HG03159 (cell line): Measurements from ENCODE around the gene ATP10B.

ENCODE experiments used
- ATAC-seq: cut with Tn5 transposase; IDR thresholded peaks from one replicate; pipeline ENCODE4 v1.9.1; 2021; ENCODE audit warnings: mild to moderate bottlenecking, moderate library complexity; ENCODE audit not compliant: unreplicated experiment

The ATP10B gene

DNA sequence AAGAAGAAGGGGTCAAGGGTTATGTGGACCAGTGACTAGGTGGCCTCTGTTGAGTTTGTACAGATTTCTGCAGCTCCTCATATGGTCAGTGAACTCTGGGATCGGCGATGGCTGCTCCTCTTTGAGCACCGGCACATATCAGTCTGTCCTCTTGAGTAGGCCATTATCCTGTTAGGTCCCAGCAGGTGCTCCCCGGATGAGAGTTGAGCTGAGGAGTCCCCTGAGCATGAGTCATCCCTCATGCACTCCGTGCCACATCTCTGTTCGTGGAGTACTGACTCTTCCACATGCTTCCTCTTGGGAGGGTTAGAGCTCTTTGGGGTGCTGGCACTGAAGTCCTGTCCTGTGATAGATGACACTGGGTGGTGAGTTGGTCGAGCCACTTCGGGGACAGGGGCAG is 286.6 kb downstream of the ATP10B start:
- ATAC-seq, result no peak

DNA sequence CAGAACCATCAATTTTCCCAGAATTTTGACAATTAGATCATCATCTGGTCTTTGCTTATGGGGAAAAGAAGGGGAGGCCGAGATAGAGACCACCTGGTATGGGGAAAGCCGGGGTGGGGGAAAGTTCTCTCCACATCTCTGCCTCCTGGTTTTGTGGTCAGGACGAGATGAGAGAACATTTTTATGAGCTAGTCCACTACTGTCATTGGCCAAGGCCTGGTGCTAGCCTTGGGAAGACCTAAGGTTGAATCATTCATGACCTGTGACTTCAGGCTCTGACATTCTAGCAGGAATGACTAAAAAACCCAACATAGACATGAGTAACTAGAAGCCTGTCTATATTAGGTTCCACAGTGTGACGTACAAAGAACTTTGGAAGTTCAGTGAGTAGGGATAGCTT is 295.2 kb downstream of the ATP10B start:
- ATAC-seq, result no peak

DNA sequence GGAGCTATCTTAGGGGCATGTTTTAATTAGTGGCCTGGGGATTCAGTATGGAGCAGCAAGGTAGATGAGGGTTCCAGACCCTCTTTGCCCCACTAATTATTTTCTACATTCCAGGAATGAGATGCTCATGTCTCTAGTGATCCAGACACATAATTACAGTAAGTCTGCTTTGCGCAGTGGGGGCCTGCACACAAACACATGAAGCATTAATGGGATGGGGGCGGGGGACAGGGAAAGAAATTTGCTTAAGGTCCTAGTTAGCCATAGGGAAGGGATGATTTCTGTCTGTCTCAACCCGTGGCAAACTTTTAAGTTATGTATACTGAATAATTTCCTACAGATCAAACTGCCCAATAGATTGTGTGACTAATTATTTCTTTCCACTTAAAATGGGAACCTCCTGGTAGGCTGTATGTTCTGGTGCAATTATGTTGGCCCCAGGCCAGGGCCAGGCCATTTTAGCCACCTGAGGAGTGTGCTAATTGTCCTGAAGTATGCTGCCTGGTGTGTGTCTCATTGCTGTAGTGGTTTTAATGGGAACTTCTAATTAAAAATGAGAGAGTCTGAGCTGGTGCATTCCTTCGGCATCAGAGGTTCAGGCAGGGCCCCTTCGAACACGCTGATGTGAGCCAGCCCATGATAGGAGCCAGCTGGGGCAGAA is 295.9 kb downstream of the ATP10B start:
- ATAC-seq, result no peak

DNA sequence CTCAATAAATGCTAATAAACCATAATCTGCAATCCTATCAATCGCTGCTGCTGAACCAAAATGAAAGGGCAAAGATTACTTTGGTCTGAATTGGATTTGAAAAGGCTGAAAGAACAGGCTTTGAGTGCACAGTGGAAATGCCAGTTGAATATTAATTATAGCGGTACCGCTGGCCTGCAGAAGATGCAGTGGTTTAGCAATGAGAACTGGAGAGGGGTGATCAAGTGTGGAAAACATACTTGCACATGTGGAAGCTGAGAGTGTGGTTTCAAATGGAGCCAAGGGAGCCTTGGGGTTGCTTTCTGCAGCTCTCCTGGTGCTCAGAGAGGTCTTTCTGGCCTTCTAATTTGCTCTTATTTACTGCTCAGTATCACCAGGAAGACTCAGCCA is 296.4 kb downstream of the ATP10B start:
- no peak for ATAC-seq

DNA sequence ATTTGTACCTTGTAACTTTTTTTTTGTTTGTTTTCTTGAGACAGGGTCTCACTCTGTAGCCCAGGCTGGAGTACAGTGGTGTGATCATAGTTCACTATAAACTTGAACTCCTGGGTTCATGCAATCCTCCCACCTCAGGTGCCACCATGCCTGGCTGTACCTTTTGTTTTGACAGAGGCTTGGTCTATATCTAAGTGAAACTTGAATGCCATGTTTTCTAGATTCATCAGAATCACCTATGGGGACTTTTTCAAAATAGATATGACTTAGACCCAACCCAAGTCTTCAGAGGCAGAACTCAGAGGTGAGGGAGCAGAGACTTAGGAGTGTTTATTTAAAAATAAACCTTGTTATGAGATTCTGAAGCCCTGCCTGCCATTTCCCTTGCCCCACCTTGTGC is 301.9 kb downstream of the ATP10B start:
- no peak for ATAC-seq

DNA sequence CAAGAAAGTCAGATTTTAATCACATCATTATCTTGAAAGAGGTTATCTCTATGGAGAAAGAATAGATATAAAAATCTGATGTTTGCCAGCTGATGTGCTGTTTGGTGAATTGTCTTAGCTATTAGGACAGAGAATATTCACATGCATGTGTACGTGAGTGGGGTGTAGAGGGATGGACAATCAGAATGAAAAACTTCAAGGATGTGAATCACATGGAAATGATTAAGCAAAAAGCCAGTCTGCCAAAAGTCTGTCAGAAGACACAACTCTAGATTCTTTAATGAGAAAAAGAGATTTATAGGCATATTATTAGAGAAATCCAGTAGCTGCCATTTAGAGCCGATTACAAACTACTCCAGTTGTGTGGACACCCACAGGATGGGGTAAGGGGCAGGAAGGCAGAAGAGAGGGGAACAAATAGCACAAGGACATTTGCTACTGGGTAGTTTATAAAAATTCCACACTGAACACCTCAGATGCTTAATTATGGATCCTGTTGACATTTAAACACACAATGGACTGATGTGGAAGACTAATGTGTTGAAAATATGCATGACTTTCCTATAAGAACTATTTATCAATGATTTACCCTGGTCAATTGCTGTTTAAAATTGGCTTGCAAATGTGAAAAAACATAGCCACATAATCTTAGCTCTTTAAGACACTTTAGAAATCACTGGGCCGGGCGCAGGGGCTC is 302.9 kb downstream of the ATP10B start:
- no peak for ATAC-seq

DNA sequence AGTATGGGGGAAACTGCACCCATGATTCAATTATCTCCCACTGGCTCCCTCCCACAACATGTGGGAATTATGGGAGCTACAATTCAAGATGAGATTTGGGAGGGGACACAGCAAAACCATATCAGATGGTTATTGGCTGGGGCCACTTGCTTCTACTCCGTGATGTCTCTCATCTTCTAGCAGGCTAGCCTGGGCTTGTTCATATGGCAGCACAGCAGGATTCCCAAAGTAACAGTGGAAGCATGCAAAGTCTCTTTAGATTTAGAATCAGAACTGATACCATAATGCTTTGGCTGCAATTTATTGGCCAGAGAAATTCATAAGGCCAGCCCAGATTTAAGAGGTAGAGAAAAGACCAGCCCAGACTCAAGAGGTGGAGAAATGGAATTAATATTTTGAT is 304.1 kb downstream of the ATP10B start:
- ATAC-seq, result no peak

DNA sequence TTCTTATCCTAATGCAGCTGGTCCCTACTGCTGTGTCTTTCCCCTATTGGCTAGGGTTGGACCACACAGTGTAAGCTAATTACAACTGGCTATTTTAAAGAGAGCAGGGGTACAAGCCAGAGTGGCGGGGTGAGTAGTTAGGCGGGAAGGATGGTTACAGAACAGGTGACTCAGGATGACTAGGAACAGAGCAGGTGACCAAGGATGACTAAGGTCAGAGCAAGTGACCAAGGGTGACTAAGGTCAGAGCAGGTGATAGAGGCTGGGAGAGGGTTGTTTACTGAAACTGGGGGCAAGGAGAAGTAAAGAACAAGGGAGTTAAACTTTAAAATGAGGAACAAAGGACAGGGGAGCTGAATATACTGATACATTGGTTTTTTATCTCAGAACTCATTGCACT is 304.9 kb downstream of the ATP10B start:
- no peak for ATAC-seq

DNA sequence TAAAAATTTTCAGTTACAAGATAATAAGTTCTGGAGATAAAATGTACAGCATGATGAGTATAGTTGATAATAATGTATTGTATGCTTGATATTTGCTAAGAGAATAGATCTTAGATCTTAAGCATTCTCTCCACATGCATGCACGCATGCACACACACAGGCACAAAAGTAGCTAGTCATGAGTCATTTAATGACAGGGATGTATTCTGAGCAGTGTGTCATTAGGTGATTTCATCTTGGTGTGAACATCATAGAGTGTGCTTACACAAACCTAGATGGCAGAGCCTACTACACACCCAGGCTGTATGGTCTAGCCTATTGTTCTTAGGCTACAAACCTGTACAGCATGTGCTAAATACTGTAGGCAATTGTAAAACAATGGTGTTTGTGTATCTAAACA is 306.2 kb downstream of the ATP10B start:
- no peak for ATAC-seq

DNA sequence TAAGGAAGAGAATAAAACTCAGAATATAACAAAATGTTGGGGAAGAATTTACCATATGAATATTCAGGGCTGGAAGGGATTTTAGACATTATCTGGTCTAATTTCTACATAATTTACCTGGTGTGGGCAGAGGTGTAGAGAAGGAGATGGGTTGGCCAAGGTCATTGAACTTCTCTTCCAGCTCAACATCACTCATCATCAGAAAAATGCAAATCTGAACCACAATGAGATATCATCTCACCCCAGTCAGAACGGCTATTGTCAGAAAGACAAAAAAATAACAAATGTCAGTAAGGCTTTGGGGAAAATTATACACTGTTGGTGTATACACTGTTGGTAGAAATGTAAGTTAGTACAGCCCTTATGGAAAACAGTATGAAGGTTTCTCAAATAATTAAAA is 308.6 kb downstream of the ATP10B start:
- ATAC-seq, result no peak

DNA sequence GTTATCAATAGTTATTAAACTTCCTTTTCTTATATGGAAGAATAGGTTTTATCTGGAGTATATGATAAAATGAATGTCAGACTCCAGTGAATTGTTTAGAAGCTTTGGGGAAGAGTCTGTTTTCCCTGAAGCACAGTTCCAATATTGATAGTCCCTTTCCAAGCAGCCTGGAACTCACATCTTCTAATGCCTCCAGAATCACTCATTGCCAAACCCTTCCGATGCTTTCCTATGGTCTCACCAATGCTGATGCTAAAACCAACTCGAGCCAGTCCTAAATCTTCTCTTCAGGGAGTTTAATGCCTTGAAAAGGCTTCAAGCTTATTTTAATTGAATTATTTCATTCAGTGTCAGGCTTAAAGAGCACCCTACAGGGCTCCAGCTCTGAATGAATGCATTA is 309.2 kb downstream of the ATP10B start:
- ATAC-seq, result no peak

DNA sequence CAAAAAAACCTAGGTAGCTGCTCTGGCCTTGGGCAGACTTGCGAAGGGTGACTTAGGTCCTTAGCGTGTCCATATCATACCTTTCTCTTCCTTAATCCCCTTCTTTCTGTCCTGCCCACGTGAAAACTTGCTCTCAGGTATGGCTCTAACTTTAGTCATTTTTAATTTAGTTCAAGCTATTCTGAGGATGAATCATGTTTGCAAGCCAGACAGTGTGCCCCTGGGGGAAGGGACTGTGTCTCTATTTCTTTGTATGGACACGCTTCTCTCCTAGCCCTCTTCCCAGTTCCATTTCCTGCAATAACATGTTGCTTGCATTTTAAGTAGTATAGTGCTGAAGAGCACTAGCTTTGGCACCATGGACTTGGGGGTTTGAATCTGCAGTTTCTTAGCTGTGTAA is 309.7 kb downstream of the ATP10B start:
- ATAC-seq, result no peak

DNA sequence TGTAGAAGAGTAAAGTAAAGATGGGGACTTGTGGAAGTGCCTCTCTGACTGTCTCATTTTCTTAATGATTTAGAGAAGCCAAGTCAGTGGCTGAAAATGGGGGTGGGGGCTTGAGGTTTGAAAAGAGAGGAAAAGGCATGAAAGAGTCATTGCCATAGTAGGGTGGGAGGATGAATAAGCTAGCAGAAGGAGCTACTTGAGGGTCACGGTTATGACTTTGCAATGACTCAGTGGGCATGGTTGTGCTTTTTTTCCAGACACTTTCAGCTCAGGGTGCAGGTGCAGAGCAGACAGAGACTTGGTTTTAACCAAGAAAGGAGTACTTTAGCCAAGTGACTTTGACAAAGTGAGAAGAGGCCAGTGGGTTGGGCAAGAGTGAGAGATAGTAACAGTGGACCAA is 312.6 kb downstream of the ATP10B start:
- ATAC-seq, result peak; percentile 57

DNA sequence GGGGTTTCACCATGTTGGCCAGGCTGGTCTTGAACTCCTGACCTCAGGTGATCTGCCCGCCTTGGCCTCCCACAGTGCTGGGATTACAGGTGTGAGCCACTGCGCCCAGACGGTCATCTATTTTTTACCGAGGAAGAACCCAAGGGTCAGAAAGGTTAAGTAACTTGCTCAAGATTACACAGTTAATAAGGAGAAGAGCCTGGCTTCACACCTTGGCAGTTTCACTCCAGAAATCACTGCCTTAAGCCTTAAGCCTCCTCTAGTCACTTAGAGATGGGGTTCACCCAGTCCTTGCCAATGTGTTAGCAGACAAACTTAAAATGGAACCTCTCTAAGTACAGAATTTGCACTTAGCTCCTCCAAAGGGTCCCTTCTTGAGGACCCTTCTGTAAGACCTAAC is 314.1 kb downstream of the ATP10B start:
- ATAC-seq, result no peak

DNA sequence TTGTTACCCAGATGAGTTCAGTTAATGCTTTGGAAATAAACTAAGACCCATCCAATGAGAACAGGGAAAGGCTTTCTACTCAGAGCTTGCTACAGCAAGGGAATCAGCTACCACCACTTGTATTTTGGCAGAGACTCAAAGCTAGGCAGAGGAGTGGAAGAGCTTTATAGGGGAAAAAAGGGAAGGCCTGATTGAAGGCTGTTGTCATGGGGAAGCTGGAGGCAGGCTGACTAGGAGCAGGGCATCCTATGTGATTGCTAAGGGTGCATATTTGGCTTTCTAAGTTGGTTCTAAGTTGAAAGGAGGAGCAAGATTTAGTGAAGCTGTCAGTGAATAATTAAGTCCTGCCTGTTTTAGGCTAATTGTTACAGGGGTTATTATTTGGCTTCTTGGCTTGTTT is 314.9 kb downstream of the ATP10B start:
- no peak for ATAC-seq

DNA sequence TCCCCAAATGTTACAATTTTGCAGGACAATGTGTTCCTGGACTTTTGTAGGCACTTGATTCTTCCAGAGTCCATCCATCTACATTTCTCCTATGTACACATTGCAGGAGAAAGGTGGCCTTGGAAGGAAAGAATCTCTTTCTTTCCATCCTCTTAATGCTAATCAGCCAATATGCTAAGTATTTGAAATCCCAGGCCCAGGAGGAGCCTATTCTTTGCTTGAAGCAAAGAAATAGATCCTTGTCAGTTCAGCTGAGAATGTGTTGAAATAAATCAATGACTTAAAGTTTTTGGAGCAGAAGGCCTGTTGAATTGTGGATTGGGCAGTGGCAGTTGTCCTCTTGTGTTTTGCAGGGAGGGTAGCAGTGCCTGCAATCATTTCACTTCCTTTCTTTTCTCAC is 317.1 kb downstream of the ATP10B start:
- ATAC-seq, result no peak

DNA sequence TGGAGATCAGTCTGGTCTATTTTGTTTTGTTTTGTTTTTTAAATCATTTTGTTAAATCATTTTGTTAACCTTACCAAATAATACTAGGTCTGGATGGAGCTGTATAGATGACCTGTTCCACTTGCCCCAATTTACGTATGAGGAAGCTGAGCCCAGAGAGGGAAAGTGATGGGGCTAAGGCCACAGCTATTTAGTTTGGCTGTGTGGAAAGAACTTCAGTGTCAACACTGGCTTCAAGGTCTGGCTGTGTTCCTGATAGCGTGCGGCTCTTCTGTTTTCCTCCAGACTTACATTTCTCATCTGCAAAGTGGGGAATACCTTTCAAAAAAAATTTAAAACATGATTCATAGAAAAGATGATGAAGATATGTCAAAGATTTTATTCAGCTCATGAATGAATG is 317.9 kb downstream of the ATP10B start:
- ATAC-seq, result no peak

DNA sequence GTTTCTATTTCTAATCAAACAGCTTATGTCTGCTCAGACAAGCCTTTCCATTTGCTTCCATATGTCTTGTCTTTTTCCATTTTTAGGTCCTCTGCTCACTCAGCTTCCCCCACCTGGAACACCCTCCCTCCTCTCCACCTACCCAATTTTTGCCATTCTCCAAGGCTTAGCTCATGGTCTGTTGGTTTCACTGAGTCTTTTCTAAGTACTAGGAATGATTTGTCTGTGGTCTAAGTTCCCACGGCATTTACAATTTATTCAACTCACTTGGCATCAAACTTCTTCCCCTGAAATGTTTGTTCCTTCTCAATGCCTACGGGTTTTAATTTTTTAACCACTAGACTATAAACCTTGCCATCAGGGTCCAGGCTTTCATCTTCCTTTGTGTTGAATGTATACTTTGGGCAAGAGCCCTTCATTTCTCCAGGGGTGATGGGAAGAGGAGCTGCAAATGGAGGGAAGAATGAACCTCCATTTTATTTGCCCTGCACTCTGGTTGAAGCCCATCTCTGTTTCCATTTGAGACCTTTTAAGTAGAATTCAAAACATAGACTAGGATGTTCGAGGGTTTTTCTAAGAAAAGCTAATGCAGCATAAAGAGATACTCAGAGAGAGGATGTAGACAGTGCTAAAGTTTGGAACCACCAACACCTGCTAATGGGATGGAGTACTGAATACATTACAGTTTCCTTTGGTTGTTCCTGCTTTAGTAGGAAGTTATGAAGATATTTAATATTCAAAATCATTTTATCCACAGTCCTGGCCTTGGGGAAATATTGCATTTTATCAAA is 326.3 kb downstream of the ATP10B start:
- ATAC-seq, result no peak

DNA sequence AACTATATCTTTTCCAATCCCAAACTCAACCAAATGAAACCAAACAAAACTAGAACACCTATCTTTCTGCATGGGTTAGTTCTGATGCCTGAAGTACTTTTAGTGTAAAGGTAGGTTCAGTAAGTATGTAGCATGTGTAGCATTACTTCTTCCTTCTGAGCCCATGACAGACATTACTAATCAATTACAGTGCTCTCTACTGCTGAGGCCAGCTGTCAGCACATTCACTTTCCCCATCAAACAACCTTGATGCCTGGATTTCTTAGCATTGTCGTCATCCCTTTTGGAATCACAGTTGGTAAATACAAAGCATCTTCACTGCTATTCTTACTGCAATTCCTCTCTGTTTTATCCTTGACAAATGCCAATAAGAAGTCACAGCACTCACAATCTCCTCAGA is 327.2 kb downstream of the ATP10B start:
- ATAC-seq, result no peak

DNA sequence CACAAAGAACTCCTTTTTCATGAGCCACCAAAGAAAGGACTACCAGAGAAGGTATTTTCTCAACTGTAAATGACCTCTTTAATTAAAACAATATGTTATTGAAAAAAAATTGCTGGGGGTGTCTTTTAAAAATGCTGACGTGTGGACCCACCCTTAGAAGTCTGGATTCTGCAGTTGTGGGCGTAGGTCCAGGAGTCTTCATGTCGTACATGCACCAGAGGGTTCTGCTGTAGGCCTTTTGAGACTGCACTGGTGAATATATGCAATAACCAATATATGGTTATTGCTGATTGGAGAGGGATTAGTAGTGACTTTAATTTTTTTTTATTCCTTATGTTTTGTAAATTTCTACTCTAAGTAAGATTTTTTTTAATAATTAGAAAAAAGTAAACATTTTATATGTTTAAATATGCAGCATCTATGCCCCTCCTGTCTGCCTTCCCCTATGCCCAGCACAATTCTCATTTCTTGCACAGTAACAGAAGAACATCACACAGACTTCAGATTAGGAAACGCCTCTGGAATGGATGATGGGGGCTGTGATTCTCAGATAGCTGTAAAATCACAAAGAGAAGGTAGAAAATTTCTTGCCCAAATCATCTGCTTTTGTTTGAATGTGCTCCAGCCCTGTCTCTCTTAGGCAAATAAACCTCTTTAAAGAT is 328.4 kb downstream of the ATP10B start:
- no peak for ATAC-seq

DNA sequence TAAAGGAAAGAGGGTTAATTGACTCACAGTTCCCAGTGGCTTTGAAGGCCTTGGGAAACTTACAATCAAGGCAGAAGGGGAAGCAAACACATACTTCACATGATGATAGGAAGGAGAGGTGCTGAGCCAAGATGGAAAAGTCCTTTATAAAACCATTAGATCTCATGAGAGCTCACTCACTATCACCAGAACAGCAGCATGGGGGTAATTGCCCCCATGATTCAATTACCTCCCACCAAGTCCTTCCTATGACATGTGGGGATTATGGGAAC is 330.7 kb downstream of the ATP10B start:
- ATAC-seq, result no peak
